SHP77 treated with DMSO at 0.1 percent for 48 hours (cell line): ENCODE results near the gene VSTM4.

Source experiments
- DNase-seq: peaks from one replicate; lab custom pipeline; 2025; lab: John Stamatoyannopoulos, UW

The VSTM4 gene, protein sequence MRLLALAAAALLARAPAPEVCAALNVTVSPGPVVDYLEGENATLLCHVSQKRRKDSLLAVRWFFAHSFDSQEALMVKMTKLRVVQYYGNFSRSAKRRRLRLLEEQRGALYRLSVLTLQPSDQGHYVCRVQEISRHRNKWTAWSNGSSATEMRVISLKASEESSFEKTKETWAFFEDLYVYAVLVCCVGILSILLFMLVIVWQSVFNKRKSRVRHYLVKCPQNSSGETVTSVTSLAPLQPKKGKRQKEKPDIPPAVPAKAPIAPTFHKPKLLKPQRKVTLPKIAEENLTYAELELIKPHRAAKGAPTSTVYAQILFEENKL

DNA sequence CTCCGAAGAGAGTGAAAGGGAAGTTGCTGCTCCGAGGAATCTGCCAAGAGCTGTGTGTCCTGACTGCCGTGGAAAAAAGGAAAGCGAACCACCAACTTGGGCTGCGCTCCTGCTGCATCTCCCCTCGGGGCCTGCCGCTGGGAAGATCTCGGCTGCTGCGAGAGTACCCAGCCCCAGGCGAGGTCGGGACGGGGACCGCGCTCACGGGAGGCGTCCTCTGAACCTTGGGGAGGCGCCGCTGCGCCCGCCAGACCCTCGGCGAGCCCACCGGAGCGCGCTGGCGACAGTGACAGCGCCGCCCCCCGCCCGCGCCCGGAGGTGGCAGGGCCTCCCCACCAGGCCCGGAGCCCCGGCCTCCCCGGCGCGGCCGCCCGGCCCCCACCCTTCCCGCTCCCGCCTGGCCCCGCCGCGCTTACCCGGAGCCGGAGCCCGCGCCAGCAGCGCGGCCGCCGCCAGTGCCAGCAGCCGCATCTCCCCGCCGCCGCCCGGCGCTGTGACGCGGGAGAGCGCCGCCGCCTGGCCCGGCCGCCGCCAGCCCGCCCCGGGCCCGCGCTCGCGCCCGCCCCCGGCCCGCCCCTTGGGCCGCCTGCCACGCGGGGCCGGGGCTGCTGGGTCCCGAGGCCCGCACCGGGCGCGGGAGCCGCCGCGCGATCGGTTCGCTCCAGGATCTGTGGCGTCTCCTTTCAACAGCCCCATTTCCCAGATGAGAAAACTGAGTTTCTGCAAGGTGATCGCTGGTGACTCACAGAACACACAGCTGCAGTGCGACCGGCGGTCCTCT lies at the start of gene VSTM4:
VSTM4 (minus strand) TSS at position 508 of the 781 bp plus-strand sequence; CDS start at position 471, 37 bp downstream.
- no peak for DNase-seq

DNA sequence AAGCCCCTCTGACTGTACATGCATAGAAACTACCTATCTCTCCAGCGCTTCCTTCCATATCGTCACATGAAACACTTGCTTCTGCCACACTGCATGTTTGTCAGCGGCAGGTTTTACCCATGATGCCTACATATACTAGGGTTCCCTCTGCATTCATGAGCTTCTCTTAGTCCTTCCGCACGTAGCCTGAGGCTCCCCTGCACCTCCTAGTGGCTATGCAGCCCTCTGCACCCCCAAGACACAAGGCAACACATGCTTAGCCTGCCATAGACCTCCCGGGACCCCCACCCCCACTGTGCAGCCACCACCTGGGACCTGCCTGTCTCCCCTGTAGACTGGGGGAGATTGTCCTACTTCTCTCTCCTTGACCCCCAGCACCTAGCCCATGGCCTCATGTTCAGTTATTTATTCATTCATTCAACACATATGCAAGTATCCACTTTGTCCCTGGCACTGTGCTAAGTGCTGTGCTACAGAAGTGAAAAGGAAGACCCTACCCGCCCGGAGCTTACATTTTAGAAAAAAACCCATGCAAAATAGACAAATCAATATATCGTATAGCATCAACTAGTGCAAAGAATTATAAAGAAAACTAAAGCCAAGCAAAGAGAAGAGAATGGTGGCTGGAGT lies 49.4 kb upstream of the VSTM4 start:
- DNase-seq: no peak

DNA sequence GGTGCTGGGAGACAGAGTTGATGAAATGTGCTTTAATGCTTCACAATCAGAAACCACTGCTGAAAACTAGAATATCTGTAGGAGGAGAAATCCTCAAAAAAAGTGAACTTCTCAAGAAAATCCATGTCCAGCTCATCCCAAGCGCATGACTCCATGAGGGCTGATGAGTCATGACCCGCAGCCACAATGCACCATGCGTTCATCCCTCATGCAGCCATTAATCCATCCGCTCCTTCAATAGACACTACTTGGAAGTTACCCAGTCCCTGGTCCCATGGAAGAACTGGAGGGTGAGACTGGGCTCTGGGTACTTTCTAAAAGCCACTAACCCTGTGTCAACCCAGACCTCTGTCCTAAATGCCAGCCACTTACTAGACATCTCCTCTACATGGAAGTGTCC lies 48.4 kb upstream of the VSTM4 start:
- no peak for DNase-seq

DNA sequence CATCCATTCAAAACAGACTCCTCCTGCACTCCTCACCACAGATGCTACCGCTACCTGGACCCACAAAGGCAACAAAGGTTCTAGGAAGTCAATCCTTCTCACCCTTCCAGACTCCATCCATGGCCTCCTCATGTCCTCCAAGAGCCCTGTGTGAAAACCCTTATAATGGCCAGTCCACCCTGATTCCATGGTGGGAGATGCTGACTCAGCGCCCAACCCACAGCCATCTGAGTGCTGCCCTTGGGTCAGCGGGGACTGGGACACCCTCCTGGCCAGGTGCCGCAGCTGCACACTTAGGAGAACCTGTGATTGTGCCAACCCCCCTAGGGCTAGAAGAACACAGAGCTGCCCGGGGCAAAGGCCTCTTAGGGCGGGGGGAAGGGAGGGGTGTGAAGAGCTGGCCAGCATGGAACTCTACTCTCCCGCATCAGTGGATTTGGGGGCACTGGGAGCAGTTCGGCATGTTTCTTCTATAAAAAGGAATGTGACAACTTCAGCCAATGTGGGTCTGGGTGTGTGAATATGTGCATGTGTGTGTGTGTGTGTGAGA lies 47.5 kb upstream of the VSTM4 start:
- no peak for DNase-seq

DNA sequence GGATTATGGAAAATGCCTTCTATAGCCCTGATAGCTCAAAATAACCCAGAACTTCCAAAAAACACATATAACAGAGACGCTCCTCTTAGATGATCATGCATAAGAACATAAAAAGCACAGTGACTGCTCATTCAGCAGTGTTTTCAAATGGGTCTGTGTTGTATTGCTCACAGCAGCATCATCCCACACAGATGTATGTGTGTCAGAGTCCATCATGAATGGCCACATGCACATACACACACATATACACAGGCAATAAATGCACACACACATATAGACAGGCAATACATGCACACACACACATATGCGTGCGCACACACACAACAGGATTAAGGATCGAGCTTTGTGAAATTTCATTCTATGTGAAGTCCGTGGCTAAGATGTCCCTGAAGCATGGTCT lies 46.7 kb upstream of the VSTM4 start:
- DNase-seq: no peak

DNA sequence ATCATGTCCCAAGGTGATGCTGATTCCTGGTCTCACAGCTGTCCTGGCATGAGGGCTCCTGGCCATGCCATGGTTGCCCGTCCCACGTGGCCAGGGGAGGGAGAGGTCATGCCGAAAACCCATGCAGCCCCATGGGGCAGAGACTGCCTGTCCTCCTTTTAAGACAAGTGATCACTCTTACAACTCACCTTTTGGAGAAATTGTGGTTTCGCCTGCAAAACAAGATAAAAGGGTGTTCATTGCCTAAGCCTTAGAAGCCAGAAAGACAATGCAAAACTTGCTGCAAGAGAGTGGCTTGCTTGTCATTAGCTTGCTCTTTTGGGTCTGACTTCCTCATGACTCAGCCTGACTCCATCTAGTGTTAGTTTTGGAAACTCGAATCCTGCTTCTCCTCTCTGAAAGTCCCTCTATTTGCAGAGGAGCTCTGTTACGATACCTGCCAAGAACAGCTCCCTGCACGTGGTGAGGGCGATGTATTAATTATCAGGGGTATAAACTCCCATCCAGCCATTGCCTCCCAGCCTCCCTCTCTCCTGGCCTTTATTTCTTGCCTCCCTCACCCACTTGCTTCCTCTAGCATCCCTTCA lies 46.2 kb upstream of the VSTM4 start:
- no peak for DNase-seq

DNA sequence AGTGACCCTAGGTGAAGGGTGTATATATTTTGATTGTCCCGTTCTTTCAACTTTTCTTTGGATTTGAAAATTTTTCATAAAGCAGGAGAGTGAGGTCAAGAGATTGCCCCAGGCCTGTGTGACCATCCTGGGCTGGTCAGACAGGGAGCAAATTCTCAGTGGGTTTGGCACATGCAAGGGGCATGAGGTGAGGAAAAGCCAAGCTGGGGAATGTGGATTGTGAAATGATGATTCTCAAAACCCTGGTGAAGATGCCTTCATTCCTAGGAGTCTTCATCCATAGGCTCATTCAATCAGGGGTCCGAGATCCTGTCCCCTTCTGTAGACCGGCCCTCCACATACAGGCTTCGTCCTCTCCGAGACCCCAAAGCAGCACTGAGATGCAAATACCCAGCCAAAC lies 45.5 kb upstream of the VSTM4 start:
- DNase-seq: no peak

DNA sequence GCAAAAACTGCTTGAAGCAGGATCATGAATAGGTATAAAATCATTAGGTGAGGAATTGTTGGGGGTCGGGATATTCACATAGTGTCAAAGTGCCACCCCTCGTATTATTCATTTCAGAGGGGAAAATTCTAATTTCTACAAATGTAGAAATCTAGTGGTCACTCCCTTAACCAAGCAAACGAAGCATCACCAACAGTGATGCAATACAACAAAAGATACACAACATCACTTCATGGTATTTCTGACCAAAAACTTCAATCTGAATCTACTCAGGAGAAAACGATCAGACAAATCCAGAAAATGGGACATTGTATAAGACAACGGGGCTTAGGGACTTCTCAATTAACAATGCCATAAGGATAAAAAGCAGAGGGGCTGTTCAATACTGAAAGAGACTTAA lies 44.8 kb upstream of the VSTM4 start:
- DNase-seq: no peak

DNA sequence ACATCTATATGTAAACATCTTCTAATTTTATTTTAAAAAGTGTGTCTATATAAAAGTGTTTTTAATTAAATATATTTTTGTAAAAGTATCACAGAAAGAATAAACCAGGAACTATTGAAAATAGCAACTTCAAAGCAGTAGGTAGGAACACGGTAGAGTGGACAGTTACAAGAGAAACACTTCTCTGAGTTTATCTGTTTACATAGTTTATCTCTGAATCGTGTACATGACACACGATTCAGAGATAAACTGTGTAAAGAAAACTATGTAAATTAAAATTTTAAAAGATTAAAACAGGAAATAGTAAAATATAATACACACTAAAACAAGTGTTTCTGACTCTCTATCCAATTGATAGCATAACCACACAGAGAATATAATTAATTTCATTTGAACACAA lies 43.6 kb upstream of the VSTM4 start:
- no peak for DNase-seq

DNA sequence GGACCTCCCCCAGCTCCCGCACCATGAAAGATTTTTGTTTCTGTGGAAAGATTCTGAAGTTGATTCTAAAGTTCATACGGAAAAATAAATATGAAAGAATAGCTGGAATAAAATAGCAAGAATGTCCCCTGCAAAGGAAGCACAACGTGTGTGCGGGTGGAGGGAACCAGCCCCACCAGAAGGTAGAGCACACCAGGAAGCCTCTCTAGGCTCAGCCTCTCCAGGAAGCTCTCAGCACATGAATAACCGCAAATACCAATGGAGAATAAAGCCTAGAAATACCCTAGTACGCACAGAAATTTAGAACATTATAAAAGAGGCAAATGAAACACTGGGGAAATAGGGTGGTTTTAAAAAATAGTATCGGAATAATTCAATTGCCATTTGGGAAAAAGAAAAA lies 43.1 kb upstream of the VSTM4 start:
- DNase-seq: no peak

DNA sequence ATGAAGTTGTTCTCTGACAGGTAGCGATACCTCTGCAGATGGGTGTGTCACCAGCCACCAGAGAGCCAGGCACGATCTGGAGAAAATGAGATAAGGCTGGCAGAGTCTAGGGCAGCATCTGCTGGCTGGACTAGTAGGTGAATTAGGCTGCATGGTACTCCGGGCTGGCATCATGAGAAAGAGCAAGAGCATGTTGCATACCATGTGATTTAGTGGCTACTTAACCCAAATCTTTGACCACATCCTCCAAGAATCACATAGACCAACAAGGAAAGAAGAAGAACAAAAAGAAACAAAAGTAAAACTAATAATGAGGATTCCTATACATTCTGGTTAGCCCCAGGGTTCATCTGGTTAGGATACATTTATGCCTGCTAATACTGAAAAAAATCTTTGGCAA lies 41.9 kb upstream of the VSTM4 start:
- no peak for DNase-seq

DNA sequence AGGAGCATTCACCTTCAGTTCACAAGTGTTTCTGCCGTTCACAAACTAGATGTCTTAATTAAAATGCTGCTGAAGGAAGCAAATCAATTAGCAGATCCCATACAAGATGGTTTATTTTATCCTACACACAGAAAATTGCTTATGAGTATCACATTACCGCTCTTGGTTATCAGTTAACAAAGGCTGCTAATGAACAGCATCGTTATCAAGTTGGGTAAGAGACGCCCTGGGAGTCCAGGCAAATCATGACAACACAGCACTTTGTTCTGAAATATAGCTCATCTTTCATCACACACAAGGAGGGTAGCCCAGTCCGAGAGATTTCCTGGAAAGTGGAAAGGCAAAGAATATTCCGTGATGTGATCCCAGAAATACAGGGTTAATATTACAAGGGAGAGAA lies 39.3 kb upstream of the VSTM4 start:
- no peak for DNase-seq

DNA sequence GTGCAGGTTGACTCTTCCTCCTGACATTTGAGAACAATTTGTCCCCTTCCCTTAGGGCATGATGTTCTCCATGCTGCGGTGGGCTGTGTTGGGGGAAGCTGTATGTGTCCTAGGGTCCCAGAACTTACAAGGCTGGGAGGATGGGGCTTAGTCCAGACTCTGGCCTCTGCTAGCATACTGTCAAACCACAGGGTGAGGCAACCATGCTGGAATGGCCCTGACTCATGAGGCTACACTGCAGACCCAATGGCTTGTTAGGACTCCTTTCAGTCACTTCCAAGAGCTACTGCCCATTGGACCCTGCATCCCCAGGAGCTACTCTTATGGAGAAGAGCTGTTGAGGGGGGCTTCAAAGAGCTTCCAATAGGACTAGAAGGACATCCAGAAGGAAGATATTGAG lies 38.6 kb upstream of the VSTM4 start:
- no peak for DNase-seq

DNA sequence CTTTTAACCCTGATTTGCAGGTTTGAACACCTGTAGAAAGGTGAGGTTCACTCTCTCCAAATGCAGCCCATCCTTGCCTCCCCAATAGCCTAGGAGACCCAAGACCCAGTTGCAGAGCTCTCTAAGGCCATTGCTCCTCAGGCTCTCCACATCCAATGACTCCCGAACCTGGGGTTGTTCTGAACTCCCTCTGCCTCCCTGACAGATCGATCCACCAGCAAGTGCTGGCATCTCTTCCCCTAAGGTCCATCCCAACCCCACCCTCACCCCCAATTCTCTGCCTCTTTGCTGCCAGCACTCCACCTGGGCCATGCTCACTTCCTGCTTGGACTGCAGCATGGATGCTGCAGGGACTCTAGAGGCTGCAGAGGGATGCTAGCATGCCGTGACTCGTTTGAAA lies 37.8 kb upstream of the VSTM4 start:
- DNase-seq: no peak

DNA sequence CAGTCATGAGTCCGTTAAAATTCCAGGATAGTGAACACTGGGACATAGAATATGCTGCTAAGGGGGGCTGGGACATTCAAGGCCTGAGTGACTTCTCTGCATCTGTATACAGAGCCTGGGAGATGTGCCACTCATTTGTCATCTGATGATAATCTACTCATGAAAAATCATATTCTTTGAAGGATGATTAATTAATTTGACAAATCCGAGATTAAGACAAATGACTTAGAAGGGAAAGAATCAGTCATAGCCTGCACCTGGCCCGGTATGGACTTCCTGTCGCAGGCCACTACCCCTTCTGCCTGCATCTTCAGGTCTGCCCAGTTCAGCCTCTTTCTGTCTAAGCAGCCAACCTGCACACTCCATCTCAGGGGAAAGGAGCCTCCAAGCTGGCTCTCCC lies 37.3 kb upstream of the VSTM4 start:
- no peak for DNase-seq

DNA sequence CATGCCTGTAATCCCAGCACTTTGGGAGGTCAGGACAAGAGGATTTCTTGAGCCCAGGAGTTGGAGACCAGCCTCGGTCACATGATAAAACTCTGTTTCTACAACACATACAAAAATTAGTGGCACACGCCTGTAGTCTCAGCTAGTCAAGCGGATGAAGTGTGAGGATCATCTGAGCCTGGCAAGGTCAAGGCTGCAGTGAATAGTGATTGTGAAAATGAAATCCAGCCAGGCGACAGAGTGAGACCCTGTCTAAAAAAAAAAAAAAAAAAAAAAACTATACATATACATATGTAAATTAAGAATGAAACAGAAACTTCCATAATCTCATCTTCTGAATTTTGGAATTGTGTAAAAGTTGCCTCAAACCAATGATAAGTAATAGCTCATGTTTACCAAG lies 36.7 kb upstream of the VSTM4 start:
- no peak for DNase-seq

DNA sequence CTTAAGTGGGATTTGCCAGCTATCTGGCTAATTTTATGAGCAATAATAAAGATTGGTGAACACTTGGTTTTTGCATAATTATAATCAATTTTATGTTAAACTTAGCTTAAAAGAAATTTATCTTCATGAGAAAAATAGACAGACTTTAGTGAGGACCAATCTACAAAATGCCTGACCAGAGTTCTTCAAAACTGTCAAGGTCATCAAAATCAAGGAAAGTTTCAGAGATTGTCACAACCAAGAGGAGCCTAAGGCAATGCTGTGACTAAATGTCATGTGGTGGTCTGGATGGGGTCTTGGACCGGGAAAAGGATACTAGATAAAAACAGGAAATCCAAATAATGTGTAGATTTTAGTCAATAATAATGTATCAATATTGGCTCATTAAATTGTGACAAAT lies 36.2 kb upstream of the VSTM4 start:
- no peak for DNase-seq

DNA sequence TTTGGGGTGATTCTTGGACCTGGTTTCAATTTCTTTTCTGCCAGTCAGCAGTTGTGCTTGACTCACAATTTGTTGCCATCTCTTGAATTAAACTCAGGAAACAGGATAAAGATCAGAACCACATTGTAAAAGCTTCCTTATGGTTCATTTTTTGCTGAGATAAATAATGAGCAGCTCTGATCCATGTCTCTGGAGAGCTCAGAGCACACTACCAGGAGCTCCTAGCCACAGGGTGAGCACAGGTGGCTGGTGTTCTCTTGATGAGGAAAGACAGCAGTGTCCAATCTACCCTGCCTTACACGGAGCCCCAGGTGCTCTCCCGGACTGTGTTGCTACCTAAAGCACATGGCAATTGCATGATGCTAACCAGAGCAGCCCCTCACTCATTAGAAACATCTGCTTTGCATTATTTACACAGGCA lies 35.7 kb upstream of the VSTM4 start:
- no peak for DNase-seq

DNA sequence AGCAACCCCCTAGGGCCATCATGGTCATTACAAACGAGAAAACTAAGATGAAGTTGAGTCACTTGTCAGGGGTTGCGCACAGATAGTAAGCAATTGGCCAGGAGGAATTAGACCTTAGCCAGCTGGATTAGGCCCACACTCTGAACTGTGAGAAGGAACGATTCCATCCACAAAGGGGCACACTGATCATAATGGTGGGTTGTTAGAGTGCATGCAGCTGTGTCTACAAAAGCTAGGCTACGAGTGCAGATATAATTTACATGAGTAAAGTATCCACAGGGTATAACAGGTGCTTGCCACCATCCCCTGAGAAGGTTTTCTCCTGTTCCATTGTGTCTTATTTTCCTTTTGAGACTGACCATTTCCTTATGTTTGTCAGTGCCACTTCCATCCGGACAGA lies 35.1 kb upstream of the VSTM4 start:
- peak; percentile 1 for DNase-seq

DNA sequence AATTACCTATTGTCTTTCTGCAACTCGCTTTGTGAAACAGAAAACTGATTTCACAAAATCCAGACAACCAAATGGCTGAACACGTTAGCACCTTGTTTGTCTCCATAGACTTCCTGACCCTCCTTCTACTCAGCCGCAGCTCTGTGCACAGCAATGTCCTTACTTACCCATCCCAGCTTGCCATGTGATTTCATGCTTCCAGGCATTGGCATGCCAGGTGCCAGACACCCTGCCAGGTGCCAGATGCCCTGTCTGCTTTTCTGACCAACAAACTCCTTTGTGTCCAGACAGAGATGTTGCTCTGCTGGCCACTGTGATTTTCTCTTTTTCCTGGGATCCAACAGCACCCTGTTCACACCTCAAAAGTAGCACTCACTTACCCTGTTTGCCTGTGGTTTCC lies 34.6 kb upstream of the VSTM4 start:
- no peak for DNase-seq

DNA sequence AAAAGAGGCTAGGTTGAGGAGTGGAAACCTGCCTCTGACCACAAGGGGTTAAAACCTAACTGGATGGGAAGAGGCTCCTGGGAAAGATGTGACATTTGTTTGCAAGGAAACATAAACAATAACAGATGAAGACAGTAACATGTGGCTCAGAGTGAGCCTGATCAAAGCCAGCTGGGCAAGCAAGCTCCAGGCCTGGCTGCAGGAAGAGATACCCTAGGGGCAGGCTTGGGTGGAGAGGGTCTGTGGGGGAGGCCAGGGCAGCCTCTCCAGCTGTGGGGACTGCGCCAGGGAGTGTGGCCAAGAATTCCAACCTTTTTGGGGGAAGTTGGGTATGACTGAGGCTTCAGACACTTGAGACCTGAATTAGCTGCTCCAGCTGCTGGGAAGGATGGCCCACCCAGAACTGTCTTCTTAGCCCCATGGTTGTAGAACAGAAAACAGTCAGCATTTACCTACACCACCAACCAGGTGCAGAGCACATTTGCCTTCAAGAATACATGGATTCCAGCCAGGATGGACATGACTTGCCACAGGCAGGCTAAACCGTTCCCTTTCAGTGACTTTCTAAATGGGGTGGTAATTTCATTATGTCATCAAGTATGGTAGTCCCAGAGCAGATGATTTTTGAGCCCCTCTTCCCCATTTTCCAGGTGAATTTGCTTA lies 28.9 kb upstream of the VSTM4 start:
- no peak for DNase-seq

DNA sequence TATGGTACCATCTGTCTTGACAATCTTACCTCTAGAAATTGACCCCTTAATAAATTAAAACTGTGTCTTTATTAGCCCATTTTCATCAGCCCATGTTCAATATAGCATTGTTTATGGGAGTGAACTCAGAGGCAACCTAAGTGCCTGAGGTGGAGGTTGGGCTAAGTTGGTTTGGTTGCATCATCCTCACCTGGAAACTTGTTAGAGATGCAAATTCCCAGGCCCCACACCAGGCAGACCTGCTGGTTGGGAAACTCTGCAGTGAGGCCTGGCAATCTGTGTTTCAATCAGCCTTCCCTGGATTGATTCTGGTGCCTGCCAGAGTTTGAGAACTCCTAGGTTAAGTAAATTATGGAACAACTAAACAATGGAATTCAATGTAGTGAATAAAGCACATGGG lies 27.9 kb upstream of the VSTM4 start:
- no peak for DNase-seq
